ENCODE measurements around the gene ZNF408.
A peak's percentile ranks its signal among the peaks of the same experiment; 100 is the strongest.

ZNF408 gene

DNA sequence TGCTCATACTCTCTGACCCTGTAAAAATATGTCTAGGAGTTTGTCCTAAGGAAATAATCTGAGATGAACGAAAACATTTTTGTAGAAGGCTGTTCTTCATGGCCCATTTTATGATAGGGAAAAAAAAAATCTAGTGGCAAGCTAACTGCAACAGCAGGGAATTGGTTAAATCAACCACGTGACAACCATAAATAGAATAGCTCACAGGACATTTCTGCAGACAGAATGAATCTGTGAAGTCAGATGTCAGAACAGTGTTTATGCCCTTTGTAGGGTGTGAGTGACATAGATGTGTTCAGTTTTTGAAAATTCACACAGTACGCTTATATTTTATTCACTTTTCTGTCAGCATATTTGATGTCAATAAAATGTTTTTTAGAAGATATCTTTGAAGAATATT is 16.5 kb upstream of the ZNF408 start (continued):
- TF ChIP-seq, protein P1, sequence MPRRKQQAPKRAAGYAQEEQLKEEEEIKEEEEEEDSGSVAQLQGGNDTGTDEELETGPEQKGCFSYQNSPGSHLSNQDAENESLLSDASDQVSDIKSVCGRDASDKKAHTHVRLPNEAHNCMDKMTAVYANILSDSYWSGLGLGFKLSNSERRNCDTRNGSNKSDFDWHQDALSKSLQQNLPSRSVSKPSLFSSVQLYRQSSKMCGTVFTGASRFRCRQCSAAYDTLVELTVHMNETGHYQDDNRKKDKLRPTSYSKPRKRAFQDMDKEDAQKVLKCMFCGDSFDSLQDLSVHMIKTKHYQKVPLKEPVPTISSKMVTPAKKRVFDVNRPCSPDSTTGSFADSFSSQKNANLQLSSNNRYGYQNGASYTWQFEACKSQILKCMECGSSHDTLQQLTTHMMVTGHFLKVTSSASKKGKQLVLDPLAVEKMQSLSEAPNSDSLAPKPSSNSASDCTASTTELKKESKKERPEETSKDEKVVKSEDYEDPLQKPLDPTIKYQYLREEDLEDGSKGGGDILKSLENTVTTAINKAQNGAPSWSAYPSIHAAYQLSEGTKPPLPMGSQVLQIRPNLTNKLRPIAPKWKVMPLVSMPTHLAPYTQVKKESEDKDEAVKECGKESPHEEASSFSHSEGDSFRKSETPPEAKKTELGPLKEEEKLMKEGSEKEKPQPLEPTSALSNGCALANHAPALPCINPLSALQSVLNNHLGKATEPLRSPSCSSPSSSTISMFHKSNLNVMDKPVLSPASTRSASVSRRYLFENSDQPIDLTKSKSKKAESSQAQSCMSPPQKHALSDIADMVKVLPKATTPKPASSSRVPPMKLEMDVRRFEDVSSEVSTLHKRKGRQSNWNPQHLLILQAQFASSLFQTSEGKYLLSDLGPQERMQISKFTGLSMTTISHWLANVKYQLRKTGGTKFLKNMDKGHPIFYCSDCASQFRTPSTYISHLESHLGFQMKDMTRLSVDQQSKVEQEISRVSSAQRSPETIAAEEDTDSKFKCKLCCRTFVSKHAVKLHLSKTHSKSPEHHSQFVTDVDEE (CRISPR knock-in tag; IDR thresholded peaks at IDR 0.05) = no peak
- TF ChIP-seq, protein P2, sequence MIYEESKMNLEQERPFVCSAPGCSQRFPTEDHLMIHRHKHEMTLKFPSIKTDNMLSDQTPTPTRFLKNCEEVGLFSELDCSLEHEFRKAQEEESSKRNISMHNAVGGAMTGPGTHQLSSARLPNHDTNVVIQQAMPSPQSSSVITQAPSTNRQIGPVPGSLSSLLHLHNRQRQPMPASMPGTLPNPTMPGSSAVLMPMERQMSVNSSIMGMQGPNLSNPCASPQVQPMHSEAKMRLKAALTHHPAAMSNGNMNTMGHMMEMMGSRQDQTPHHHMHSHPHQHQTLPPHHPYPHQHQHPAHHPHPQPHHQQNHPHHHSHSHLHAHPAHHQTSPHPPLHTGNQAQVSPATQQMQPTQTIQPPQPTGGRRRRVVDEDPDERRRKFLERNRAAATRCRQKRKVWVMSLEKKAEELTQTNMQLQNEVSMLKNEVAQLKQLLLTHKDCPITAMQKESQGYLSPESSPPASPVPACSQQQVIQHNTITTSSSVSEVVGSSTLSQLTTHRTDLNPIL (CRISPR knock-in tag; IDR thresholded peaks at IDR 0.05; ENCODE audit: low read depth) = no peak

DNA sequence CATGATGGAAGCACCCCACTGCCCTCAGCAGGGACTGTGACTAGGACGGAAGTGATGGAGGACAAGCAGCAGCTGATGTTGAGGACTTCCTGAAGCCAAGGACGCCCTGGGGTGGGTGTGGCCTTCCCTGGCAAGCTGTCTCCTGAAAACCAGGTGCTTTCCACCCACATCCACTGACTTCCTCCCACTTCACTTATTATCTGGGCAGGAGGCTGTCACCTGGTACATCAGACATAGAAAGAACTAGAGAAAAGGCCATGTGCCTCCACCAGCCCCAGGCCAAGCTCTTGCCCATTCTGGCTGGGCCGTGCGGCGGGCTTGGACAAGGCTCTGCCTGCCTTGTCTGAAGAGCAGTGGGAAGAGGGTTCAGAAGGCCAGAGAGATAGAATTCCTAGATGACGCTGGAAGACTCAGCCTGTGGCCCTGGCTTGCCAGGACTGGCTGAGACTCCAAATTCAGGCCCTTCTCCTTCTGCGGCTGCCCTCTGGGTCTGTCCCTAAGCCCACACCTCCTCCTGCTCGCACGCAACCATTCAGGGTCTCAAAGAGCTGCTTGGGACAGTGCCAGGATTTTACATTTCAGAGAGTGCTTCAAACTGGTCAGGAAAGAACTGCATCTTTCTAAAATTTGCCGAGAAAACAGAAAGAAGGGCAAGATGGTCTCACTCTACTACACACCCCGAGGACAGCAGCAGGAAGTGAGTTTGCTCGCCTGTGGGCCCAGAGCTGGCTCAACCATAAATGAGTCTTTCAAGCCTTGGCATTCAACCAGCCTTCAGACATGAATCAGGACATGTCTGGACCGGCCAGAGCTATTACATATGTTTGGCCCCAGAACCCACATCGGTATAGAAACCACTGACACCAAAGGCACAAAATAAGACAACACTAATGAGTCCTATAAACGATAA is 13.7 kb upstream of the ZNF408 start:
- TF ChIP-seq, protein P3, sequence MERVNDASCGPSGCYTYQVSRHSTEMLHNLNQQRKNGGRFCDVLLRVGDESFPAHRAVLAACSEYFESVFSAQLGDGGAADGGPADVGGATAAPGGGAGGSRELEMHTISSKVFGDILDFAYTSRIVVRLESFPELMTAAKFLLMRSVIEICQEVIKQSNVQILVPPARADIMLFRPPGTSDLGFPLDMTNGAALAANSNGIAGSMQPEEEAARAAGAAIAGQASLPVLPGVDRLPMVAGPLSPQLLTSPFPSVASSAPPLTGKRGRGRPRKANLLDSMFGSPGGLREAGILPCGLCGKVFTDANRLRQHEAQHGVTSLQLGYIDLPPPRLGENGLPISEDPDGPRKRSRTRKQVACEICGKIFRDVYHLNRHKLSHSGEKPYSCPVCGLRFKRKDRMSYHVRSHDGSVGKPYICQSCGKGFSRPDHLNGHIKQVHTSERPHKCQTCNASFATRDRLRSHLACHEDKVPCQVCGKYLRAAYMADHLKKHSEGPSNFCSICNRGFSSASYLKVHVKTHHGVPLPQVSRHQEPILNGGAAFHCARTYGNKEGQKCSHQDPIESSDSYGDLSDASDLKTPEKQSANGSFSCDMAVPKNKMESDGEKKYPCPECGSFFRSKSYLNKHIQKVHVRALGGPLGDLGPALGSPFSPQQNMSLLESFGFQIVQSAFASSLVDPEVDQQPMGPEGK (CRISPR knock-in tag; IDR thresholded peaks at IDR 0.05; ENCODE audit: borderline replicate concordance) = no peak
- TF ChIP-seq ZNF565 (CRISPR knock-in tag; conservative IDR thresholded peaks at IDR 0.05; ENCODE audit: low read depth) (no peak), ISL1 (CRISPR knock-in tag; IDR thresholded peaks at IDR 0.05) (no peak), TOX (CRISPR knock-in tag; IDR thresholded peaks at IDR 0.05; ENCODE audit: borderline replicate concordance) (no peak), BACH2 (CRISPR knock-in tag; IDR thresholded peaks at IDR 0.05; ENCODE audit: borderline replicate concordance) (no peak), GLIS3 (CRISPR knock-in tag; IDR thresholded peaks at IDR 0.05) (no peak), ESRRG (CRISPR knock-in tag; IDR thresholded peaks at IDR 0.05) (no peak), SNAI2 (CRISPR knock-in tag; IDR thresholded peaks at IDR 0.05) (no peak), ZFP3 (CRISPR knock-in tag; IDR thresholded peaks at IDR 0.05) (no peak), CSDC2 (CRISPR knock-in tag; IDR thresholded peaks at IDR 0.05) (no peak), OSR1 (CRISPR knock-in tag; IDR thresholded peaks at IDR 0.05) (no peak), TCF4 (CRISPR knock-in tag; IDR thresholded peaks at IDR 0.05; ENCODE audit: borderline replicate concordance) (no peak), ZNF8 (CRISPR knock-in tag; IDR thresholded peaks at IDR 0.05) (no peak)
- TF ChIP-seq, protein P4, sequence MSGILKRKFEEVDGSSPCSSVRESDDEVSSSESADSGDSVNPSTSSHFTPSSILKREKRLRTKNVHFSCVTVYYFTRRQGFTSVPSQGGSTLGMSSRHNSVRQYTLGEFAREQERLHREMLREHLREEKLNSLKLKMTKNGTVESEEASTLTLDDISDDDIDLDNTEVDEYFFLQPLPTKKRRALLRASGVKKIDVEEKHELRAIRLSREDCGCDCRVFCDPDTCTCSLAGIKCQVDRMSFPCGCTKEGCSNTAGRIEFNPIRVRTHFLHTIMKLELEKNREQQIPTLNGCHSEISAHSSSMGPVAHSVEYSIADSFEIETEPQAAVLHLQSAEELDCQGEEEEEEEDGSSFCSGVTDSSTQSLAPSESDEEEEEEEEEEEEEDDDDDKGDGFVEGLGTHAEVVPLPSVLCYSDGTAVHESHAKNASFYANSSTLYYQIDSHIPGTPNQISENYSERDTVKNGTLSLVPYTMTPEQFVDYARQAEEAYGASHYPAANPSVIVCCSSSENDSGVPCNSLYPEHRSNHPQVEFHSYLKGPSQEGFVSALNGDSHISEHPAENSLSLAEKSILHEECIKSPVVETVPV (CRISPR knock-in tag; IDR thresholded peaks at IDR 0.05) = no peak
- TF ChIP-seq, protein P2 (CRISPR knock-in tag; IDR thresholded peaks at IDR 0.05; ENCODE audit: low read depth) = no peak
- peak; percentile 24; the same call in 1 of the 3 replicates for ATAC-seq

DNA sequence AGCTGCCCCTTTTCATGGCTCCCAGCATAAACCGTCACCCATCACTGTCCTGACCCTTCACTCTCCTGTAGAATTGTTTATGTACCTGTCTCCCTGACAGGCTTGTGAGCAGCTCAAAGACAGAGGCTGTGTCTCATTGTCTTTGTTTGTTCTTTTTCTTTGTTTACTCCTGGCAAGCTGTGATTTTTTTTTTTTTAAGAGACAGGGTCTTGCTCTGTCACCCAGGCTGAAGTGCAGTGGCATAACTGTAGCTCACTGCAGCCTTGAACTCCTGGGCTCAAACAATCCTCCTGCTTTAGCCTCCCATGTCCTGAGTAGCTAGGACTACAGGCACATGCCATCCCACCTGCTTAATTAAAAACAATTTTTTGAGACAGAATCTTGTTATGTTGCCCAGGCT is 10.1 kb upstream of the ZNF408 start:
- TF ChIP-seq ZFP30 (CRISPR knock-in tag; IDR thresholded peaks at IDR 0.05) = no peak
- no peak for ATAC-seq

DNA sequence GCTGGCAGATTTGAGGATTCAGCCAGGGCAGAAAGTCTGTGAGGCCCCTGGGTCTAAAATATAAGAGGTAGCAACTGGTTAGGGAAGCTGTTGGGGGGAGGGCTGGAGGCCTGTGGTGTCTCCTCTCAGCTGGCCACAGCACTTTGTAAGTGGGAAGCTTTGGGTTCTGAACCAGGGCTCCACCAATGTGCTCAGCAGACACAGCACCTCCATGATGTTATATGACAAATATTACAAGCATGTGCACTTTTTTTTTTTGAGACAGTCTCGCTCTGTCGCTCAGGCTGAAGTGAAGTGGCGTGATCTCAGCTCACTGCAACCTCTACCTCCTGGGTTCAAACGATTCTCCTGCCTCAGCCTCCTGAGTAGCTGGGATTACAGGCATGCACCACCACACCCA is 8.4 kb upstream of the ZNF408 start:
- TF ChIP-seq, protein P4 (CRISPR knock-in tag; IDR thresholded peaks at IDR 0.05) = no peak
- TF ChIP-seq ISL1 (CRISPR knock-in tag; IDR thresholded peaks at IDR 0.05) (no peak), PPARA (CRISPR knock-in tag; IDR thresholded peaks at IDR 0.05; ENCODE audit: borderline replicate concordance) (no peak), ESRRG (CRISPR knock-in tag; IDR thresholded peaks at IDR 0.05) (no peak), OSR1 (CRISPR knock-in tag; IDR thresholded peaks at IDR 0.05) (no peak)
- TF ChIP-seq, protein P3 (CRISPR knock-in tag; IDR thresholded peaks at IDR 0.05; ENCODE audit: borderline replicate concordance) = no peak
- no peak; the same call in 2 of the 3 replicates for ATAC-seq

All from SK-N-SH treated with all-trans-retinoic acid at 6 μM for 48 hours (cell line).